ENCODE data around the gene ARL6.
A peak's percentile ranks its signal among the peaks of the same experiment; 100 is the strongest.

ARL6 gene

DNA sequence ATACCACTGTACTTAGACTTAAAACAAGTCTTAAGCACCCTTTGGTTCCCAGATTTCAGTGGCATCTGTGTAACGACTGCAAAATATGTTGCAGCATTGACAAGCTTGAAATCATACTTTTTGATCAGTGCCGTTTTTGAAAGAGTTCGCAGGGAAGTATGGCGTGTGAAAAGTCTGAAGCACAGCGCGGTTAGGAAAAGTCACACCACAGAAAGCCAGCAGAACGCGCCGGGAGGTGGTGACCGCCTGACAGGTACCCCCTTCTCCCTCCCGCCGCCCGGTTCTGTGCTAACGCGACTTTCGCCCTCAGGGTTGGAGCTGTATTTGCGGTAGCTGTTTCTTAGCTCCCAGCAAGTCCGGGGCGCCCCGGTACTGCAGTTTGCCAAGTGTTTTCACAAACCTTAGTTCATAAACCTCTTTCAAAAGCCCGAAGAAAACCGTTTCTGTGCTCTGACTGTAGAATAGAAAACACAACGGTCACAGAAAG, 56.8 kb downstream of the ARL6 start:
- Histone ChIP-seq H3K27me3 (ENCODE audit: insufficient read depth, low read depth) (no peaks in the 10 kb centered on the region), H3K4me1 (ENCODE audit: low read depth, poor library complexity, severe bottlenecking) (peaks cover 15% of the 10 kb centered on the region), H3K79me2 (ENCODE audit: insufficient read depth, low read depth) (no peaks in the 10 kb centered on the region), H3K27ac (peak overlapping the region; percentile 57), H3K9ac (peak overlapping the region; percentile 53; the same call in 1 of the 2 replicates), H3K4me3 (IDR thresholded peaks at IDR 0.05; ENCODE audit: insufficient read depth, low read depth, low read length) (peak overlapping the region; percentile 87), H2AFZ (ENCODE audit: low read depth) (peak overlapping the region; percentile 99), H3K4me2 (peak overlapping the region; percentile 67), H4K20me1 (ENCODE audit: insufficient read depth) (no peaks in the 10 kb centered on the region), H3K36me3 (ENCODE audit: insufficient read depth) (no peaks in the 10 kb centered on the region)
- TF ChIP-seq, protein P1, sequence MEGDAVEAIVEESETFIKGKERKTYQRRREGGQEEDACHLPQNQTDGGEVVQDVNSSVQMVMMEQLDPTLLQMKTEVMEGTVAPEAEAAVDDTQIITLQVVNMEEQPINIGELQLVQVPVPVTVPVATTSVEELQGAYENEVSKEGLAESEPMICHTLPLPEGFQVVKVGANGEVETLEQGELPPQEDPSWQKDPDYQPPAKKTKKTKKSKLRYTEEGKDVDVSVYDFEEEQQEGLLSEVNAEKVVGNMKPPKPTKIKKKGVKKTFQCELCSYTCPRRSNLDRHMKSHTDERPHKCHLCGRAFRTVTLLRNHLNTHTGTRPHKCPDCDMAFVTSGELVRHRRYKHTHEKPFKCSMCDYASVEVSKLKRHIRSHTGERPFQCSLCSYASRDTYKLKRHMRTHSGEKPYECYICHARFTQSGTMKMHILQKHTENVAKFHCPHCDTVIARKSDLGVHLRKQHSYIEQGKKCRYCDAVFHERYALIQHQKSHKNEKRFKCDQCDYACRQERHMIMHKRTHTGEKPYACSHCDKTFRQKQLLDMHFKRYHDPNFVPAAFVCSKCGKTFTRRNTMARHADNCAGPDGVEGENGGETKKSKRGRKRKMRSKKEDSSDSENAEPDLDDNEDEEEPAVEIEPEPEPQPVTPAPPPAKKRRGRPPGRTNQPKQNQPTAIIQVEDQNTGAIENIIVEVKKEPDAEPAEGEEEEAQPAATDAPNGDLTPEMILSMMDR (conservative IDR thresholded peaks at IDR 0.05; ENCODE audit: low read depth, low read length) = no peak

DNA sequence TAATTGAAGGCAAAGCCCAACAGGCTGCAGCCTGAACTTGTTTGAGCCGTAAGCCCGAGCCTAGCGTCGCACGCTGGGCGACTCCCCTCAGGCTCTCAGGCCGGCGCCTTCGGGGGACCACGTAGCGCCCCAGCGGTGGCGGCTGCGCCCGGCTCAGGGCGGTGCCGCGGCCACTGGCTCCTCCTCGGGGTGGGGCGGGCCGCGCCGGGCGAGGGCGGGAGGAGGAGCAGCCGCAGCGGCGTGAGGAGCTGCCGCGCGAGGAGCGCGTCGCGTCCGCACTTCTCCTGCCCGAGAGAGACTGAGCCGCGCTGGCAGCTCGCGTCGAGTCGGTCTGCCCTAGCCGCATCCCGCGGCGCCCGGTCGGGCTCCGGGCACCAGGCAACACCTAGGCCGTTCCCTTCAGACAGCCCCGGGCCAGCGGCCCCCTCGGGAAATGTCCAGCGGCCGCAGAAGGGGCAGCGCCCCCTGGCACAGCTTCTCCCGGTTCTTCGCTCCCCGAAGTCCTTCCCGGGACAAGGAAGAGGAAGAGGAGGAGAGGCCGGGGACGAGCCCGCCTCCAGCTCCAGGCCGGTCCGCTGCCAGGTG, 57.3 kb downstream of the ARL6 start, which contains the start of gene CRYBG3:
Gene CRYBG3 (plus strand): TSS at position 238 of the 585 bp plus-strand sequence. CDS start 196 bp downstream, at position 434.
- Histone ChIP-seq H3K36me3 (ENCODE audit: insufficient read depth) (no peaks in the 10 kb centered on the region), H3K79me2 (ENCODE audit: insufficient read depth, low read depth) (no peaks in the 10 kb centered on the region), H3K27me3 (ENCODE audit: insufficient read depth, low read depth) (no peaks in the 10 kb centered on the region), H2AFZ (ENCODE audit: low read depth) (peak within 1 kb of the TSS; percentile 99), H3K4me2 (peak within 1 kb of the TSS; percentile 98), H4K20me1 (ENCODE audit: insufficient read depth) (no peaks in the 10 kb centered on the region), H3K9ac (peak within 1 kb of the TSS; percentile 53; the same call in 1 of the 2 replicates), H3K4me1 (ENCODE audit: low read depth, poor library complexity, severe bottlenecking) (peaks cover 15% of the 10 kb centered on the region), H3K27ac (peak within 1 kb of the TSS; percentile 57), H3K4me3 (IDR thresholded peaks at IDR 0.05; ENCODE audit: insufficient read depth, low read depth, low read length) (peak within 1 kb of the TSS; percentile 87)
- TF ChIP-seq, protein P1 (conservative IDR thresholded peaks at IDR 0.05; ENCODE audit: low read depth, low read length) = no peak

DNA sequence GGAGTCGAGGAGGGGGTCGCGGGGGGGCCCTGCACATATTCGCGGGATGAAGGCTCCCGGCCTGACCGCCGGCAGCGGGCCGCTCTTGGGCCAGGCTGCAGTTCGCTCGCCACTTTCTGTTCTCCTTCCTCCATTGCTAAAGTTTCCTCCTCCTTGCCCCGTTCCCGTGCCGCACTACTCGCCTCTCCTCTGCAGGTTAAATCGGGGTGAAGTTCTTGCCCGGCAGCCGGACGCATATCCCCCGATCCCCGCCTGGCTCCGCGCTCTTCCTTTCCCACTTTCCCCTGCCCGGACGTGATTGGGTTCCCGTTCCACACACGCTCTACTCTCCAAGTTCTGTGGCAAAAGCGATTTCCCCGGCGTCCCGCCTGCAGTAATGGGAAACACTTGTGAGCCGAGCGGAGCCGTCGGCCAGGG, 57.8 kb downstream of the ARL6 start:
- Histone ChIP-seq H2AFZ (ENCODE audit: low read depth) (peak overlapping the region; percentile 99), H3K27ac (no peak overlapping the region), H4K20me1 (ENCODE audit: insufficient read depth) (no peaks in the 10 kb centered on the region), H3K4me1 (ENCODE audit: low read depth, poor library complexity, severe bottlenecking) (peaks cover 15% of the 10 kb centered on the region), H3K79me2 (ENCODE audit: insufficient read depth, low read depth) (no peaks in the 10 kb centered on the region), H3K4me2 (peak overlapping the region; percentile 98), H3K27me3 (ENCODE audit: insufficient read depth, low read depth) (no peaks in the 10 kb centered on the region), H3K36me3 (ENCODE audit: insufficient read depth) (no peaks in the 10 kb centered on the region), H3K4me3 (IDR thresholded peaks at IDR 0.05; ENCODE audit: insufficient read depth, low read depth, low read length) (no peak overlapping the region), H3K9ac (peak overlapping the region; percentile 53; the same call in 1 of the 2 replicates)
- TF ChIP-seq, protein P1 (conservative IDR thresholded peaks at IDR 0.05; ENCODE audit: low read depth, low read length) = no peak

DNA sequence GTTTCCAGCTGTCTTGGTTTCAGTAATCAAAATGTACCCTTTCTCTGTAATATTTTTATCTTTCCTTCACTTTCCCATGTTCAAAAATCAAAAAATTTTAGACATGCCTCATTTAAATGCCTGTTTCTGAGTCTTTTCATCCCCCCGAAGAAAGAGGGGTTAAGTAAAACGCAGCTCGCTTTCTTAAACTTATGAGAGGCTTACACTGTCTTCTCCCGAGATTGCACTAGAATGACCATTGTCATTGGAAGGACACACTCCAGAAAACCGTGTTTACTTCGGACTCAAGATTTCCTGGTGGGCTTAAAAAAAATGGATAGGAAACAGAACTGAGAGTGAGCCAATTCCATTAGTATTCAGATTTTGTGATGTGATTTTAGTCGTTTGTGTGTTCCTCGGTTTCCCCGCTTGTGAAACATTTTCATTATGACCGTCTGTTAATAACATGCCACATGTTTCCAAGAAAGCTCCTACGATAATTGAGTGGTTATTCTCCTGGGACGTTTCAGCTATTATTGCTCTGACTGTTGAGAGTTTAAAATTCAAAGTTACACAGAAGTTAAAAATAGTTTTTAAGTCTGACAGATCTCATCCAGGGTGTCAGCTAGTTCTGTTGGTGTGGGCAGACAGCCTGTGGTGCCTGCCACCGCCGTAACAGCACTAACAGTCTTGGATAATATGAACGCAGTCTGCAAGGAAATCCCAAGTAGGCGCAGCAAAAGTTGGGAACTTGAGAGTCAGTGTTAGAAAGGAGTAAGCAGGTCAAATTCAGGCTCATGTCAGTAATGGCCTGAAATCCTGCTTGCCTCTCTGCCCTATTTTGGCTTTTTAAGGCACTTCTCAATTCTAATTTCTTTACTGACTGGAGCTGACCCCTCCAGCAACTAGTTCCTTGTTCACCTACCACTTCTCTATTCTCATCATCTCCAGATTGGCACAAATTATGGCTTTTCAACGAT, 58.8 kb downstream of the ARL6 start:
- Histone ChIP-seq H3K36me3 (ENCODE audit: insufficient read depth) (no peaks in the 10 kb centered on the region), H2AFZ (ENCODE audit: low read depth) (no peak overlapping the region; the same call in 1 of the 2 replicates), H3K4me1 (ENCODE audit: low read depth, poor library complexity, severe bottlenecking) (peaks cover 15% of the 10 kb centered on the region), H3K27me3 (ENCODE audit: insufficient read depth, low read depth) (no peaks in the 10 kb centered on the region), H3K4me2 (peak overlapping the region; percentile 98; the same call in 1 of the 2 replicates), H3K4me3 (IDR thresholded peaks at IDR 0.05; ENCODE audit: insufficient read depth, low read depth, low read length) (no peak overlapping the region), H3K27ac (no peak overlapping the region), H4K20me1 (ENCODE audit: insufficient read depth) (no peaks in the 10 kb centered on the region), H3K9ac (no peak overlapping the region), H3K79me2 (ENCODE audit: insufficient read depth, low read depth) (no peaks in the 10 kb centered on the region)
- TF ChIP-seq, protein P1 (conservative IDR thresholded peaks at IDR 0.05; ENCODE audit: low read depth, low read length) = no peak

Measured in KMS-11 (cell line).